ENCODE data around the gene RNU5B-1. TPM values are rescaled to one million over a fixed set of nuclear protein-coding genes. Genes with fewer than 3 reads are reported as not detected.

The RNU5B-1 gene
- total RNA-seq, 1 donor from 2014 or later, result not detected

DNA sequence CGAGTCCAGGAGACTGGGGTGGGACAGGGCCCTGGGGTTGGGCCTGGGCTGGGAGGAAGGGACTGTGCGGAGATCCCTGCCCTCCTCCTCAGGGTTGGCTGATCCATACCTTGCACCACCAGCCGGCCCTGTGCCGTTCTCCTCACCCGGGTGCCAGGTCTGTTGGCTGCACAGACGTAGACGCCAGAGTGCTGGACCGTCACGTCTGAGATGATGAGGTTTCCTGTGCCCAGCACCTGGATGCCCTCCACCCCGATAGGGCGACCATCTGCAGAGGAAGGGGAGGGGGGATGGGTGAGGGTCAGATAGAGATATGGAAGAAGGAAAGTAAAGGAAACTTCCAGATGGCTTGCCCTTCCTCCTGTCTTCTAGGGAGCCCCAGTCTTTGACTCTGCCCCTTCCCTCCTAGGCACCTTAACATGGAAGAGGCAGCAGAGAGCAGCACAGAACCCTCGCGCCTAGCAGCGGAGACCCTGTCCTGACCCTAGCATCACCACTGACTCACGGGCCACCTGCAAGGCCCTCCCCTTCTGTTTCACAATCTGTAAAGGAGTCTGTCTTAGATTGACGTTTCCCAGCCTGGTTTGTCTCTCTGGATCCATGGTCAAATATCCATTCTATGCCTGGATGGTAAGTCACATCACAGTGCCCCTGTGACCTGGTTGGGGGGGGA is 28.8 kb downstream of the RNU5B-1 start:
- Histone ChIP-seq H3K27me3 (ENCODE audit: control insufficient read depth, insufficient read depth, low read length) (peaks cover 5% of the 10 kb centered on the region), H3K4me3 (ENCODE audit: low read depth, low read length) (no peak overlapping the region), H3K36me3 (ENCODE audit: control insufficient read depth, insufficient read depth, low read length) (no peaks in the 10 kb centered on the region)
- no peak for DNase-seq (ENCODE audit: low read depth)
- no peak for TF ChIP-seq CTCF (IDR thresholded peaks at IDR 0.05; ENCODE audit: insufficient read depth, low read length, severe bottlenecking)
- no peak for FAIRE-seq

- no peak for FAIRE-seq
- Histone ChIP-seq H3K36me3 (ENCODE audit: control insufficient read depth, insufficient read depth, low read length) (no peaks in the 10 kb centered on the region), H3K4me3 (ENCODE audit: low read depth, low read length) (no peak overlapping the region), H3K27me3 (ENCODE audit: control insufficient read depth, insufficient read depth, low read length) (peaks cover 5% of the 10 kb centered on the region)
- no peak for TF ChIP-seq CTCF (IDR thresholded peaks at IDR 0.05; ENCODE audit: insufficient read depth, low read length, severe bottlenecking)
- DNase-seq (ENCODE audit: low read depth), result no peak
Measured at GRCh38 chr15:65333856-65334255, 29.4 kb downstream of the RNU5B-1 start.

- no peak for TF ChIP-seq CTCF (IDR thresholded peaks at IDR 0.05; ENCODE audit: insufficient read depth, low read length, severe bottlenecking)
- H3K27me3 ChIP-seq (ENCODE audit: control insufficient read depth, insufficient read depth, low read length), result peaks cover 5% of the 10 kb centered on the region
- FAIRE-seq (no peak), DNase-seq (ENCODE audit: low read depth) (no peak)
- no peak overlapping the region for H3K4me3 ChIP-seq (ENCODE audit: low read depth, low read length)
- no peaks in the 10 kb centered on the region for H3K36me3 ChIP-seq (ENCODE audit: control insufficient read depth, insufficient read depth, low read length)
Measured at GRCh38 chr15:65334586-65335231, 30.2 kb downstream of the RNU5B-1 start.

- DNase-seq (ENCODE audit: low read depth) (no peak), FAIRE-seq (peak; percentile 60)
- H3K36me3 ChIP-seq (ENCODE audit: control insufficient read depth, insufficient read depth, low read length), result no peaks in the 10 kb centered on the region
- TF ChIP-seq CTCF (IDR thresholded peaks at IDR 0.05; ENCODE audit: insufficient read depth, low read length, severe bottlenecking), result no peak
- no peak overlapping the region for H3K4me3 ChIP-seq (ENCODE audit: low read depth, low read length)
- peaks cover 5% of the 10 kb centered on the region for H3K27me3 ChIP-seq (ENCODE audit: control insufficient read depth, insufficient read depth, low read length)
Measured at GRCh38 chr15:65335278-65336055, 31.0 kb downstream of the RNU5B-1 start.

DNA sequence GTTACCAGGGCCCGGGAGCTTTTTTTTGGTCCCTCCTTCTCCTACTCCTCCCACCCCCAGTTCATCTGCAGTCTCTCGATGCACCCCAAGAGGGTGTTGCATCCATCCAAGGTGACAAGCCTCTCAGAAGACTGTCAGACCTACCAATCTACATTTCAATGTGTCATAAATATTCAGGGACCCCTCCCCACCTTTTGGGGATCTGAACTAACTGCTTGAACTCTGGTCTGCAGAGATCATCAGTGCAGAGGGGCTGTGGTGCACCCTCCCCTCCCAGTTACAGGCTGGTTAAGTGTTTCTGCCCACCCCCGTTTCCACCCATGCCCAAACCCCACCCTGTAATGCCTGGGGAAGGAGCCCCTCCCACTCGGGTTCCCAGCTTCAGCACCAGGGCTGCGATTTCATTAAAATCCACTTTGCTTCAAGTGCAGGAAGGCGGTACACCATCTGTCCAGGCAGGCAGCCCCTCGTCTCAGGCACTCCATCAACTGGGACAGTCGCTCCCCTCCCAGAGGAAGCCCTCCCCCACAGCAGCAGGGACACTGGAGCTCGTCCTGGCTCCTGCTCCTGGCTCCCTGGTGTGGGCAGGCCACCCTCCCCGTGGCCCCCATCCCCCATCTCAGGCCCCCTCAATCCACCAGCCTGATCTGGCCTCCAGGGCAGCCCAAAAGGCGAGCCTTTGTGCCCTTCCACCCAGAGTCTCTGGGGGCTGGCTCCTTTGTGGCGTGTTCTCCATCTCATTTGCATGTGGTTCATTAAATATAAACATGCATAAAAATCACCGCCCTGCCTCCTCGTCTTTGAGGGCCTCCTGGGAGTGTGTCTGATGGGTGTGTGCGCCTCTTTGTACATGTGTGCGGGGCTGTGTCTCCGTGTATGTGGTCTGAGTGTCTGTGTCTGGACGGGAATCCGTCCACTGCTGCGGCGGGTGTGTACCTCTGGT is 32.3 kb downstream of the RNU5B-1 start:
- FAIRE-seq, result peak; percentile 18
- H3K36me3 ChIP-seq (ENCODE audit: control insufficient read depth, insufficient read depth, low read length), result no peaks in the 10 kb centered on the region
- TF ChIP-seq CTCF (IDR thresholded peaks at IDR 0.05; ENCODE audit: insufficient read depth, low read length, severe bottlenecking), result no peak
- no peak for DNase-seq (ENCODE audit: low read depth)
- H3K27me3 ChIP-seq (ENCODE audit: control insufficient read depth, insufficient read depth, low read length), result peaks cover 5% of the 10 kb centered on the region
- H3K4me3 ChIP-seq (ENCODE audit: low read depth, low read length), result no peak overlapping the region

Measured in bronchial epithelial cell (primary cell).